Measurements from ENCODE around the gene PLEKHF1.

PLEKHF1 gene

DNA sequence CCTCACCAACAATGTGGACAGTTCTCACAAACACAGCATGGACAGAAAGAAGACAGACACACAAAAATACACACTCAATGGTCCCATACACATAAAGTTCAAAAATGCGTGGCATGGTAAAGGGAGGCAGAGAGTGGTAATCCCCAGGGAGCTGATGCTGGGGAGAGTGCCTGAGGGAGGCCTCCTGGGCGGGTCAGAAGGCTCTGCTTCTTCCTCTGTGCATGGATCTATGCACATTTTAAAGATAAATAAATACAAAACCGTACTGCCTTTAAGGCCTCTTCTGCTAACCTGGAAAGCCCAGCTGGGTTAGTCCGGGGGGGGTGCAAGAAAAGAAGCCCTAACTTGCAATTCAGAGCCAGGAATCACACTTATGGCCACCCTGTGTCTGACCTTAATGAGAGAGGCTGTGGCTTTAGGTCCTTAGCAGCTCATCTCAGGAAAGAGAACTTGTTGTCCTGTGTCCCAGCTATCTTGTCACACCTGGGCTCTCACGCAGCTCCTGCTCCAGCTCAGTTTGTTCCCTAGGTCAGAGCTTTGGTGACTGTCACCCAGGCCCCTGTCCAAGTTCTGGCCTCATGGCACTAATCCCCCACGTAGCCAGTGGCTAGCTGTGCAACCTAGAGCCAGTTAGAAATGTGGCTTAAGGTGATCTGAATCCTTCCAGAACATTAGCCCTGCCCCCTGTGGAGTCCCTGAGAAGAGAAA lies 30.7 kb upstream of the PLEKHF1 start:
- DNase-seq (ENCODE audit: low read depth), result no peak

DNA sequence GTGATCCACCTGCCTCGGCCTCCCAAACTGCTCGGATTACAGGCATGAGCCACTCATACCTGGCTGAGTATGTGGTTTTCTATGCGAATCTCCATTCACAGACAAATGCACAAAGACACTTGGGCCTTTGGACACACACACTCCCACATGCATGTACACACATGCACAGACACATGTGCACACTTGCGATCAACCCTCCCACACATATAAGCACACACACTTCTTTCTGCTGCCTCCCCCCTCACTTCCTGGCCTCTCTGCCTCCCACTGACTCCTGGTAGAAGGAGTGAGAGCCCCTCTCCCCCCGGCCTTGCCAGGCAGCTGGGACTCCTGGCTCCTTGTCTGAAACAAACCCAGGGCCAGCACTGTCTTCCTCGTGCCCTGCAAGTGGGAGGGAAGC lies 29.3 kb upstream of the PLEKHF1 start:
- no peak for DNase-seq (ENCODE audit: low read depth)

DNA sequence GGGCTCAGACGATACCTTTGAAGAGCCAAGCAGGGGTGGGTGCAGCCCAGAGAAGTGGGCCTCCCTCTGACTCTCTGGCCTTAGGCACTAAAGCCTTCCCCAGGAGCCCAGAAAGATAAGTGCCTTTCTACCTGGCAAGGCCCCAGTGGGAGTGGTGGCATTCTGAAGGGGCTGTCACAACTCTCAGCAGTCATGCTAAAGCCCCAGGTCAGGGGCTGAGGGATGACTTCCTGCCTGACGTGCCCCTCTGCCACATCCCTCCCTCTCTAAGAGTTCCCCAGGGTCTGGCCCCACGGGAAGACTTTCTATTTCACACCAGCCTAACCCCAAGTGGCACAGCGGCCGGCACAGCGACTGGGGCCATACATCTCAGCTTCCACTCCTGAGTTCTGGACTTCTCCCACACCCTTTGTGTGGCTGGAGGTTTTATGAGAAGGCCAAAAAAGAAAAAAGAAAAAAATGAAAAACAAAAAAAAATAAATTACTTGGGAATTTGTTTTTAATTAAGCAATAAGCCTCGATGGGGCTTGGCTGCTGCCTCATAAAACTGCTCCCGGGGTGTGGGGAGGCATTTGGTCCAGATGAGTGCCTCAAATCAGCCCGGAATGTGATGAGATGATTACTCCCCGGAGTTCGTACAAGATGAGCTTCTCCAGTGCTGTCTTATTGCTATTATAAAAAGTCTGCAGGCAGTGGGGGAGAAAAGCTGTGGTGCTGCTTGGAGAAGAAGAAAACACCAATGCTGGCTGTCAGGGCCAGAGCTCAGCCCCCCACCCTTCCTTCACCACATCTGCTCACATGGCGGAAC lies 28.5 kb upstream of the PLEKHF1 start:
- no peak for DNase-seq (ENCODE audit: low read depth)

DNA sequence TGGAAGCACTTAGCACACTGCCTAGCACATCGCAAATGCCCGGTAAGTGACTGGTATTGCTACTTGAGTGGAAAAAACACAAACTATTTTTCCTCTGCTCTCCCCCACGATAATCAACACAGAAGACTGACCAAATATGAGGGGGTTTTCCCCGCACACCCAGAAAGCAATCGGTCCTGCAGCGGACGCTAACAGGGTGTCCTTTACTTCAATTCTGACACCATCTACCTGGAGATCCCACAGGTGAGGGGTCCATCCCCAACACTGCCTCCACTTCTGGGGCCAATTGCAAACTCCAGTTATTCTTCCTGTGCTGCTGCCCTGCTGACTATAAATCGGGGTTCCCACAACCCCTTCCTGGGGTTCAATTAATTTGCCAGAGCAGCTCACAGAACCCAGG lies 26.2 kb upstream of the PLEKHF1 start:
- DNase-seq (ENCODE audit: low read depth), result no peak

DNA sequence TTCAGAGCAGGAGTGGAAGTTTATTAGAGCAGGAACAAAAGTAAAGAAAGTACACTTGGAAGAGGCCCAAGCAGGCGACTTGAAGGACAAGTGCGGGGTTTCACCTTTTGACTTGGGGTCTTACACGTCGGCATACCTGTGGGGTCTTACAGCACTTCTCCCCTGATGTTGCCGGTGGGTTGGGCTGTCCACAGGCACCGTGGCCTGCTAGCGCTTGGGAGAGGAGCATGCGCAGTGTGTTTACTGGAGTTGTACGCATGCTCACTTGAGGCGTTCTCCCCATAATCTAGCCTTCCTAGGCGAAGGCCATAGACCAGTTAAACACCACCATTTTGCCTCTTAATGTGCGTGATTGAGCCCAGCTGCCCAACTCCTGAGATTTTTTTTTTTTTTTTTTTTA lies 25.0 kb upstream of the PLEKHF1 start:
- DNase-seq (ENCODE audit: low read depth), result no peak

DNA sequence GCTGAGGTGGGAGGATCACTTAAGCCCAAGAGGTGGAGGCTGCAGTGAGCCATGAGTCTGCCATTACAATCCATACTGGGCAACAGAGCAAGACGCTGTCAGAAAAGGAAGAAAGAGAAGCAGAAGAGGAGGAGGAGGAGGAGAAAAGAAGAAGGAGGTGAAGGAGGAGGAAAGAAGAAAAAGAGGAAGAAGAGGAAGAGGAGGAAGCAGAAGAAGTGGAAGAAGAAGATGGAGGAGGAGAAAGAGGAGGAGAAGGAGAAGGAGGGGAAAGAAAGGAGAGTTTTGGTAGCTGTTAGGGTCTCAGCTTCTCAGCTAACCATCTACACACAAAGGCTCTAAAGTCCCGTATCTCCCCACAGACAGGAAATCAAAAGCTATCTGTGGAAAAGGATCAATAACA lies 23.7 kb upstream of the PLEKHF1 start:
- DNase-seq (ENCODE audit: low read depth), result no peak

DNA sequence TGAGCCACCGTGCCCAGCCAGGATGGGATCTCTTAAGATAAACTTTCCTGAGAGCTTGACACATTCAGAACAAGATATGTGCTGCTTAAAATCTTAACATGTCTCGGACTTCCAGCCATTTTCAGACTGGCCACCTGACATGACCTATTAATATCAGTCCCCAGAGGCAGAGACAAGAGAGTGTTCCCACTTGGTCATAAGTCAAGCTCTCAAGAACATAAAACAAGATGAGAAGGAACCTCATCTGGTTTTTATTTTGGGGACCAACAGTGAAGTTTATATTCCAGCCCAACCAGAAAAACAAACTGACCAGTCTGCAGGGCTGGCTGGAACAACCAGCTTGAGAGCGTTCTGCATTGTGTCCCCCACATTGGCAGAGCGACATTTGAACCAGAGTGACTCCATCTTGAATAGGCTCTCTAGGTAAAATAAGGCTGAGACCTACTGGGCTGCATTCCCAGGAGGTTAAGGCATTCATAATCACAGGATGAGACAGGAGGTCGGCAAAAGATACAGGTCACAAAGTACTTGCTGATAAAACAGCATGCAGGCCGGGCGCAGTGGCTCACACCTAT lies 21.8 kb upstream of the PLEKHF1 start:
- no peak for DNase-seq (ENCODE audit: low read depth)

DNA sequence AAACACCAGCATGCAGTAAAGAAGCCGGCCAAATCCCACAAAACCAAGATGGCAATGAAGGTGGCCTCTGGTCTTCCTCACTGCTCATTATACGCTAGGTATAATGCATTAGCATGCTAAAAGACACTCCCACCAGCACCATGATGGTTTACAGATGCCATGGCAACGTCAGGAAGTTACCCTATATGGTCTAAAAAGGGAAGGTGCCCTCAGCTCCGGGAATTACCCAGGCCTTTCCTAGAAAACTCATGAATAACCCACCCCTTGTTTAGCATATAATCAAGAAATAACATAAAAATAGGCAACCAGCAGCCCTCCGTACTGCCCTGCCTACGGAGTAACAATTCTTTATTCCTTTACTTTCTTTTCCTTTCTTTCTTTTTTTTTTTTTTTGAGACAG lies 21.1 kb upstream of the PLEKHF1 start:
- no peak for DNase-seq (ENCODE audit: low read depth)

DNA sequence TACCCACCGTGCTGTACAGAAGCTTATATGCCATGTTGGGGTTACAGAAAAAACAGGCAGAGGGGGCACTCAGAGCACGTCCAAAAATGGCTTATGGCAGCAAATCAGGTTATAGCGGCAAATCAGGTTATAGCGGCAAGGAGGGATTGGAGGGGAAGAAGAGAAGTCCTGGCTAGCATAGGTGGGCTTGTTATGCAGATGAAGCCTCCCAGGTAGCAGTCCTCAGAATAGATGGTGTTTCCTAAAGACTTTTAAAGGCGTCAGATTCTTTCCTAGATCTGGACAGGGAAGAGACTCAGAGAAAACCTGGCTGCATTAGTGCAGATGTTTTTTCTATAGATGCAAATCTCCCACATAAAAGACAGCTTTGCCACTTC lies 19.8 kb upstream of the PLEKHF1 start:
- no peak for DNase-seq (ENCODE audit: low read depth)

DNA sequence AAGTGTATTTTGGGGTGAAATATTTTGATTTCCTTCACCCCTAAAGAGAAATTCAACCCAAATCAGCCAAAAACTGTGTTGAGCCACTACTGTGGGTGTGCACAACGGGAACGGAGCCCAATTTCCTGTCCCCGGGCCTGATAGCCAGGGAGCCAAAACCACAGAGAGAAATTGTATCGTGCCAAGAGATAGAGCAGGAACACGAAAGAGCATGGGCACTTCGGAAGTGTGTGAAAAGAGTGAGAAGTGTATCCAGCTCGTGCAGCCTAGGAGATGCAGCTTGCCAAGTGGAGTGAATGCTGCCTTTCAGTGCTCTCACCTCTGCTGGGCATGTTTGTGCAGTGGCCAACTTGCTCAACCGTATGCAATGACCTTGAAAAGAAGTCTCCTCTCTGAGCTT lies 19.4 kb upstream of the PLEKHF1 start:
- no peak for DNase-seq (ENCODE audit: low read depth)

DNA sequence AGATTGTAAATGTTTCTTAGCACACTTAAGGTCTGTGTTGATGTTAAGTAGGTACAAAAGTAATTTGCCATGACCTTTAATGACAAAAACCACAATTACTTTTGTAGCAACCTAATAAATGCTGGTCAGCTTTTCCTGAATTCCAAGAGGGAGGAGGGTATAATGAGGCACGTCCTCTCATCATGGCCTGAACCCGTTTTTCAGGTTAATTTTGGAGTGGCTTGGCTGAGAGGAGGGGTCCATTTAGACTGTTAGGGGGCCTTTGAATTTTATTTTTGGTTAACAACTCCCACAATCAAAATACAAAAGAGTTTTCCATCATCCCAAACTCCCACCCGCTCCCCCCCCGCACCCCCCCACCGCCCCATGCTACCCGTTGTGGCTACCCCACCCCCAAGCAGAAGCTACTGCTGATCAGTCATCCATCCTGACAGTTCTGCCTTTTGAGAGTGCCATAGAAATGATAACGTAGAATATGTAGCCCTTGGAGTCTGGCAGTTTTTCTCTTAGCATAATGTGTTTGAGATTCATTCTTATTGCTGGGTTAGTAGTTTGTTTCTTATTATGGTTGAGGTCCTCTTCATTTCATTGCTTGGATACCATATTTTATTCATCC lies 14.4 kb upstream of the PLEKHF1 start:
- no peak for DNase-seq (ENCODE audit: low read depth)

DNA sequence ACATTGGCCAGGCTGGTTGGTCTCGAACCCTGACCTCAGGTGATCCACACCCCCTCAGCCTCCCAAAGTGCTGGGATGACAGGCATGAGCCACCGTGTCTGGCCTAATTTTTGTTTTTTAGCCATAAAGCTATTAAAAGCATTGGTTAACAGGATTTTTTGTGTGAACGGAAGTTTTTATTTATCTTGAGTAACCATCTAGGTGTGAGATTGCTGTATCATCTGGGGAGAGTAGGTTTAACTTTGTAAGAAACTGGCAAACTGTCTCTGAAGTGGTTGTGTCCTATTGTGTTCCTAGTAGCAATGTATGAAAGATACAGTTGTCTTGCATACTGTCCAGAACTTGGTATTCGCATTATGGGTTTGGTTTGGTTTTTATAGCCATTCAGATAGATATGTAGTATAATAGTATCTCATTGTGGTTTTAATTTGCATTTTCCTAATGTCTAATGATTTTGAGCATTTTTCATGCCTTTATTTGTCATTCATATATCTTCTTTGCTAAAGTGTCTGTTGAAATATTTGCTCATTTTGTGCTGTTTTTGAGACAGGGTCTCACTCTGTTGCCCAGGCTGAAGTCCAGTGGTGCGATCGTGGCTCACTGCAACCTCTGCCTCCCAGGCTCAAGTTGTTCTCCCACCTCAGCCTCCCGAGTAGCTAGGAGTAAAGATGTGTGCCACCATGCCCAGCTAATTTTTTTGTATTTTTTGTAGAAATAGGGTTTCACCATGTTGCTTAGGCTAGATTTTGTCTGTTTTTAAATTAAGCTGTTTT lies 13.5 kb upstream of the PLEKHF1 start:
- no peak for DNase-seq (ENCODE audit: low read depth)

DNA sequence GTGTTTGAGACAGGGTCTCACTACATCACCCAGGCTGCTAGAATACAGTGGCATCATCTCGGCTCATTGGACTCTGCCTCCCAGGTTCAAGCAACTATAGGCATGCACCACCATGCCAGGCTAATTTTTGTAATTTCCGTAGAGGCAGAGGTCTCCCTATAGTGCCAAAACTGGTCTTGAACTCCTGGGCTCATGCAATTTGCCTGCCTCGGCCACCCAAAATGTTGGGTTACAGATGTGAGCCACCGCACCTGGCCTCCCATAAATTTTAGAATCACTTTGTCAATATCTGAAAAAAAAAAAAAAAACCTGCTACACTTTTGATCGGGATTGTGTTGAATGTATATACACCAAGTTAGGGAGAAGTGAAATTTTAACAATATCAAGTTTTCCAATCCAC lies 11.9 kb upstream of the PLEKHF1 start:
- DNase-seq (ENCODE audit: low read depth), result no peak

DNA sequence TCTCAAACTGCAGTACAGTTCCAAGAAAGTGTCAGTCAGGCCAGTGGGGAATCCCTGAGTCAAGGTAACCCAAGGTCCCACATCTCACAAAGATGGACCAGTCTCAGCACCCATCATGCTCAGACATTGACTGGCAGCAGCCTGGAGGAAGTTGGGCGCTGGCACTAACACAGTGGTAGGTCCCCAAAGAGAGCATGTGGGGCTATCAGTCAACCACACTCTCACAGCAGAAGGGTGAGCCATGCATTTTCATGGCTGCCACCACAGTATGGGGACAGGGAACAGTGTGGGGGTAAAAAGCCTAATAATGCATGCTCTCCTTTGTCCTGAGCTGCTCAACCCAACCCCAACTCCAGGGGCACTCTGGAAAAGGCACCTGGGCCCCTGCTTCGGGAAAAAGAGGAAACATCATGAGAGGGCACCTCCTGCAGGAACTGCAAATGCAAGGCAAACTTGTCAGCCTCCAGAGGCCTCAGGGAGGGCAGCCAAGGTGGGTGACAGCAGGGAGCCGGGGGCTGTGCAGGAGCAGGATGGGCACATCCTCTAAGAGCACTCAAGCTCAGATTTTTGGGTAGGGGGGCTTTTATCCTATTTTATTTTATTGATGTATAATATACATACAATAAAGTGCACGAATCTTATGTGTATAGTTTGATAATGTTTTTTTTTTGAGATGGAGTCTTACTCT lies 9.5 kb upstream of the PLEKHF1 start:
- no peak for DNase-seq (ENCODE audit: low read depth)

DNA sequence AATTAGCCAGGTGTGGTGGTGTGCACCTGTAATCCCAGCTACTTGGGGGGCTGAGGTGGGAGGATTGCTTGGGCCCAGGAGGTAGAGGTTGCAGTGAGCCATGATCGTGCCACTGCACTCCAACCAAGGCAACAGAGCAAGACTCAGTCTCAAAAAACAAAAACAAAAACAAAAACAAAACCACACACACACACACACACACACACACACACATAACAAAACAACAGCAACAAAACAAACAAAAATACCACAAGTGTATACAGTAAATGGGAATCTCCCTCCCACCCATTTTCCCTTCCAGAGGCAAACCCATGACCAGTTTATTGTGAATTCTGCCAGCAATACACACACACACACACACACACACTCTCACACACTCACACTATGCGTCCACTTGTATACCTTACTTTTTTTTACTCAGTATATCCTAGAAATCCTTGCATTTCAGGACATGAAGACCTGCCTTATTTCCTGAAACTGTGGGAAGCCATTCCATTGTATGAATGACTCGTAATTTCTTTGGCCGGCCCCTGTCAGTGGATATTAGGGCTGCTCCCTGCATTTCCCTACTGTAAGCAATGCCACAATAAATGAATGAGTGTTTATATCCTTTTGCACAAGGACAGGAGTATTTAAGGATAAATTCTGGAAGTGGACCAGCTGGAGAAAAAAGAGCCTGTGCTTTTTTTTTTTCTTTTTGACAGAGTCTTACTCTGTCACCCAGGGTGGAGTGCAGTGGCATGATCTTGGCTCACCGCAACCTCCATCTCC lies 6.9 kb upstream of the PLEKHF1 start:
- no peak for DNase-seq (ENCODE audit: low read depth)

DNA sequence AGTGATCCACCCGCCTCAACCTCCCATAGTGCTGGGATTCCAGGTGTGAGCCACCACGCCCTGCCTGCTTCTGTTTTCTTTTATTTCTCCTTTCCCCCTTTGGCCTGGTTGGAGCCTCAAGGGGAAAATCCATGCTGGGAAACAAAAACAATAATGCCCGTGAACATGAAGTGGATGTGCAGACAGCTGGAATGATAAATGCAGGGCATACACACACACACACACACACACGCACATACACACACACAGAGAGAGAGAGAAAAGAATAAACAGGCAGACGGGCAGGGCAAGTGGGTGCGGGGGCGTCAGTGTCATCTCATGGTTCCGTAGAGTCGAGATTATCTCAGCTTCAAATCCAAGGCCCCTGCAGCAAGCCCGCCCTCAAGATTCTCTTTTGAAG lies 4.4 kb upstream of the PLEKHF1 start:
- no peak for DNase-seq (ENCODE audit: low read depth)

DNA sequence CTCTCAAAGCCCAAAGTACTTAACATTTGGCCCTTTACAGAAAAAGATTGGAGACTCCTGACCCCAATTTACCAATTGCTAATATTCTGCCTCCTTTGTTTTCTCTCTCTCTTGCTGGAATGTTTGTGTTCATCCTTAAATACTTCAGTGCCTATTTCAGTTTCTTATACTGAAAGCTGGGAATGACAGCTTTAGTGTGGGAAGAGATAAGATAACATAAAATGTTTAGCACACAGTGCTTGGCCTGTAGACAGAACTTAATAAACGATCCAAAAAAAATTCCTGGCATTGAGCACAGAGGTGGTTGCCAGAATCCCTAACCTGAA lies 3.0 kb upstream of the PLEKHF1 start:
- no peak for DNase-seq (ENCODE audit: low read depth)

DNA sequence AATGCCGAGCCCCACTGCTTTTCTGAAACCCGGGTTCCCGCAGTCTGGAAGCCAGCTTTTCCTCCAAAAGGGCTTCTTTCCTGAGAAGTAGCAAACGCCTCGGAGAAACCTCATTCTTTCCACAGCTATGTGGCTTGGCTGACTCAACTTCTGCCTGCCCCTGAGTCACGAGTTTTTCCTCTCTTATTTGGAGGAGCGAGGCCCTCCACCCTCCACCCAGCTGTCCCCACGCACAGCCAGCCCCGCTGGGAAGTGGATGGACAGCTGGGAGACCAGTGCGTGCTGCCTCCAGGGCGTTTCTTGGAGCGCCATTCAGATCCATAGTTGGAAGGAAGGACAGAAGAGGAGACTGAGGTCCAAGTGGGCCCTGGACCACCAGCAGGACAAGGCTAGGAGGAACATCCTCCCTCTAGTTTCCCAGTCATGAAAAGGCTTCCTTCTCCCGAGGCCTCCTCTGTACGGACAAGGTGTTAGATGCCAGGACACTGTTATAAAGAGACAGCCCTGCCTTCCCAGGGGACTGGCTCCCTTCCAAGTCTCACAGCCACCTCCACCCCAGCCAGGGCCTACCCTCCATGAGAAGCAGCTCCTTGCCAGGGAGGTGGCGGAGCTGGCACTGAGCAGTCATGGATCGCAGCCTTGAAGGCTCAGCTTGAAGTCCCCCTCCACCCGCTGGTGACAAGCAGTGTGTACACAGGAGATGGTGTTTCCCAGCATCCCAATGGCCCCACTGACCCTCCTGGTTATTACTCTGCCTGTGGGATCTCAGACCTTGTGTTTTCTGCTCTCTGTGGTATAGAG lies 2.5 kb upstream of the PLEKHF1 start:
- DNase-seq (ENCODE audit: low read depth), result no peak

DNA sequence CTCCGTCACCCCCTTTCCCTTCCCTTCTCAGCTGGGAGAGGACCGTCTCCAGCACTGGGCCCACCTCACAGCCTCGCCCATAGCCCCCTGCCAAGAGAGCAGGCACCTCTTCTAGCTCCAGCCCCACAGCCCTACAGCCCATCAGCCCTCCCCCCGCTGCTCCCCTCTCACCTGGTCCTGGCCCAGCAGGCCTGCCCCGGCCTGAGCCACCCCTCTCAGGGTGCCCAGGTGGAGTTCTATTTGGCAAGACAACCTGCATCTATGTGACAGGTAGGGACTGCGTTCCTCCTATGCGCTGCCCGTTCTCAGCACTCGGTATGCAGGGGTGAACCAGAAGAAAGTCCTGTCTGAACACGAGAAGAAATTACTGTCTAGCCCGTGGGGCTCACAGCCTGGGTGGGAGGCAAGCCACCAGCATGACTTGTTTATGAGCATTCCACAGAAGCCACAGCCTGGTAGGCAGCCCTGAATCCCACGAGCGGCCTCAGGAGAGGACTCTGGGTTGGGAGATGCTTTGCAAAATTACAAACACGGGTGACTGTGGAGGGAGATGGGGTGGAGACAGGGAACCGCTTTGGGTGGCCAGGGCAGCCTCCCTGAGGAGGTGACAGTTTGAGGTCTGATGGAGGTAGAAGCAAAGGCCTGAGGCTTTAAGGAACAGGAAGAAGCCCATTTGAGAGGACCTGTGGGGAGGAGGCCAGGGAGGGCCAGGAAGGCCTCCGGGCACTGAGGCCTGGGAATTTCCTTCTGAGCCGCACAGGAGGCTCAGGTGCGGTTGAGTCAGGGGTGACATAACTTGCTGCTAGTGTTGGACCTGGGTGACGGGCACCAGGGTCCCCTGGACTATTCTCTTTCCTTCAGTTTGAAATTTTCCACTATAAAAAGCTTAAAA lies 1.2 kb upstream of the PLEKHF1 start:
- DNase-seq (ENCODE audit: low read depth), result no peak

All from activated T-cell treated with anti-CD3 and anti-CD28 coated beads for 24 hours (primary cell).